Astrocyte (in vitro differentiated cells and primary cell): ENCODE results near the gene PTH1R. TPM values are rescaled to one million over a fixed set of nuclear protein-coding genes. Genes with fewer than 3 reads are reported as not detected.

Experiments
- DNase-seq: peaks from one replicate; pipeline ENCODE4 v3.0.0-alpha.2; 2010; ENCODE audit warnings: low read depth
- FAIRE-seq: peaks from 2 replicates; lab custom pipeline; 2011; peaks lifted over from hg19 to GRCh38; lab: Jason Lieb, UNC
- H2AFZ ChIP-seq: 2 replicates; pipeline ENCODE4 v1.6.0; 2012; ENCODE audit warnings: low read depth, low read length, inconsistent platforms
- H3K27ac ChIP-seq: 2 replicates; pipeline ENCODE4 v1.5.1; 2011; ENCODE audit warnings: low read depth, low read length, inconsistent platforms
- H3K27me3 ChIP-seq: 2 replicates; pipeline ENCODE4 v1.6.0; 2011; ENCODE audit warnings: low read length, inconsistent platforms; ENCODE audit not compliant: insufficient read depth
- H3K36me3 ChIP-seq: 2 replicates; pipeline ENCODE4 v1.5.1; 2011; ENCODE audit warnings: low read length, inconsistent platforms; ENCODE audit not compliant: insufficient read depth
- H3K4me1 ChIP-seq: 2 replicates; pipeline ENCODE4 v1.5.1; 2011; ENCODE audit warnings: low read length, inconsistent platforms; ENCODE audit not compliant: insufficient read depth
- H3K4me2 ChIP-seq: 2 replicates; pipeline ENCODE4 v1.6.0; 2012; ENCODE audit warnings: low read length, inconsistent platforms
- H3K4me3 ChIP-seq: 2 replicates; pipeline ENCODE4 v1.5.1; 2011; ENCODE audit warnings: low read depth, mild to moderate bottlenecking, low read length, inconsistent platforms; ENCODE audit not compliant: insufficient read depth
- H3K79me2 ChIP-seq: 2 replicates; pipeline ENCODE4 v1.6.0; 2012; ENCODE audit warnings: mild to moderate bottlenecking, low read length, inconsistent platforms; ENCODE audit not compliant: insufficient read depth
- H3K9ac ChIP-seq: 2 replicates; pipeline ENCODE4 v1.6.0; 2012; ENCODE audit warnings: mild to moderate bottlenecking, low read length, inconsistent platforms
- H3K9me3 ChIP-seq: 2 replicates; pipeline ENCODE4 v1.5.1; 2012; ENCODE audit warnings: low read depth, mild to moderate bottlenecking, low read length, inconsistent platforms; ENCODE audit not compliant: insufficient read depth
- H4K20me1 ChIP-seq: 2 replicates; pipeline ENCODE4 v1.6.0; 2012; ENCODE audit warnings: low read length, inconsistent platforms; ENCODE audit not compliant: insufficient read depth
- H3K27ac Mint-ChIP-seq: one replicate; pipeline ENCODE4 v1.8.0; 2021; ENCODE audit warnings: mild to moderate bottlenecking, mixed read lengths; ENCODE audit not compliant: unreplicated experiment
- H3K27me3 Mint-ChIP-seq: one replicate; pipeline ENCODE4 v1.8.0; 2021; ENCODE audit warnings: low read depth, mixed read lengths; ENCODE audit not compliant: unreplicated experiment
- H3K36me3 Mint-ChIP-seq: one replicate; pipeline ENCODE4 v1.8.0; 2021; ENCODE audit warnings: low read depth, mixed read lengths; ENCODE audit not compliant: unreplicated experiment
- H3K4me1 Mint-ChIP-seq: one replicate; pipeline ENCODE4 v1.8.0; 2021; ENCODE audit warnings: low read depth, mixed read lengths; ENCODE audit not compliant: unreplicated experiment
- H3K4me3 Mint-ChIP-seq: one replicate; pipeline ENCODE4 v1.8.0; 2021; ENCODE audit warnings: mild to moderate bottlenecking, moderate library complexity, mixed read lengths; ENCODE audit not compliant: unreplicated experiment
- H3K9me3 Mint-ChIP-seq: one replicate; pipeline ENCODE4 v1.8.0; 2021; ENCODE audit warnings: mild to moderate bottlenecking, mixed read lengths; ENCODE audit not compliant: unreplicated experiment
- EZH2 ChIP-seq: IDR thresholded peaks from 2 replicates; pipeline ENCODE4 v1.6.1; 2012; ENCODE audit warnings: mild to moderate bottlenecking, low read length, inconsistent platforms; ENCODE audit not compliant: insufficient read depth
- total RNA-seq: library from RNA; stranded (reverse); gene quantifications from 2 replicates; pipeline ENCODE4 v1.2.1, GENCODE V29; 2021
- TF ChIP-seq, protein P1 (sequence below): IDR thresholded peaks from 2 replicates; pipeline ENCODE4 v1.5.1; 2011; ENCODE audit warnings: low read depth, mild to moderate bottlenecking, inconsistent platforms, low read length, moderate library complexity; ENCODE audit not compliant: insufficient read depth

PTH1R gene
- total RNA-seq, 1 donor from 2014 or later, result 5.2 TPM

DNA sequence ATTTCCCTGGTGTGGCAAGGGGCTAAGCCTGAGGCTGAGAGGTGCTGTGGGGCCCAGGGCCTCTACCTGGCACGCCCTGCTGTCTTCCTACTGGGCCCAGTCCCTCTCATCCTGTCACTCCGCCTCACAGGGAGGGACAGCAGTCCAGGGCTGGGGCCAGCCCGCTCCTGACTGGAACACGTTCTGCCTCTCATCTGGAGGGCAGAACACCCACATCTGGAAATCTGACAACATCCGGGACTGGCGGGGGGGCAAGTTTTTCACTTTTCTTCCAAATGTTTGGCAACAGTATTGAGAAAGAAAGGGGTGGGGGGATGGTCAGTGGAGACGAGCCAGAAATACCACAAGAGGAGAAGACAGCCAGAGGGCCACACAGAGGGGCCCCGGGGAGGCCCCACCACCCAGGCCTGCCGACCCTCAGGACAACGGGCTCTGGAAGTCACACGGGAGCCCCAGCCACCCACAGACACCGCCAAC is 12.5 kb upstream of the PTH1R start:
- Histone ChIP-seq H3K36me3 (no peaks in the 10 kb centered on the region), H3K4me2 (no peak overlapping the region), H3K9me3 (no peaks in the 10 kb centered on the region), H3K4me1 (no peaks in the 10 kb centered on the region), H2AFZ (no peak overlapping the region), H3K4me3 (no peak overlapping the region), H3K27me3 (peaks cover 2% of the 10 kb centered on the region), H3K27ac (no peak overlapping the region), H3K9ac (no peak overlapping the region), H4K20me1 (no peaks in the 10 kb centered on the region), H3K79me2 (no peaks in the 10 kb centered on the region)
- Mint-ChIP-seq H3K4me3 (no peak overlapping the region), H3K9me3 (no peaks in the 10 kb centered on the region), H3K36me3 (no peaks in the 10 kb centered on the region), H3K27ac (no peak overlapping the region), H3K4me1 (no peaks in the 10 kb centered on the region), H3K27me3 (peaks cover 41% of the 10 kb centered on the region)
- FAIRE-seq (no peak), DNase-seq (no peak)
- TF ChIP-seq, protein P1, sequence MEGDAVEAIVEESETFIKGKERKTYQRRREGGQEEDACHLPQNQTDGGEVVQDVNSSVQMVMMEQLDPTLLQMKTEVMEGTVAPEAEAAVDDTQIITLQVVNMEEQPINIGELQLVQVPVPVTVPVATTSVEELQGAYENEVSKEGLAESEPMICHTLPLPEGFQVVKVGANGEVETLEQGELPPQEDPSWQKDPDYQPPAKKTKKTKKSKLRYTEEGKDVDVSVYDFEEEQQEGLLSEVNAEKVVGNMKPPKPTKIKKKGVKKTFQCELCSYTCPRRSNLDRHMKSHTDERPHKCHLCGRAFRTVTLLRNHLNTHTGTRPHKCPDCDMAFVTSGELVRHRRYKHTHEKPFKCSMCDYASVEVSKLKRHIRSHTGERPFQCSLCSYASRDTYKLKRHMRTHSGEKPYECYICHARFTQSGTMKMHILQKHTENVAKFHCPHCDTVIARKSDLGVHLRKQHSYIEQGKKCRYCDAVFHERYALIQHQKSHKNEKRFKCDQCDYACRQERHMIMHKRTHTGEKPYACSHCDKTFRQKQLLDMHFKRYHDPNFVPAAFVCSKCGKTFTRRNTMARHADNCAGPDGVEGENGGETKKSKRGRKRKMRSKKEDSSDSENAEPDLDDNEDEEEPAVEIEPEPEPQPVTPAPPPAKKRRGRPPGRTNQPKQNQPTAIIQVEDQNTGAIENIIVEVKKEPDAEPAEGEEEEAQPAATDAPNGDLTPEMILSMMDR, result no peak
- TF ChIP-seq EZH2, result no peak

DNA sequence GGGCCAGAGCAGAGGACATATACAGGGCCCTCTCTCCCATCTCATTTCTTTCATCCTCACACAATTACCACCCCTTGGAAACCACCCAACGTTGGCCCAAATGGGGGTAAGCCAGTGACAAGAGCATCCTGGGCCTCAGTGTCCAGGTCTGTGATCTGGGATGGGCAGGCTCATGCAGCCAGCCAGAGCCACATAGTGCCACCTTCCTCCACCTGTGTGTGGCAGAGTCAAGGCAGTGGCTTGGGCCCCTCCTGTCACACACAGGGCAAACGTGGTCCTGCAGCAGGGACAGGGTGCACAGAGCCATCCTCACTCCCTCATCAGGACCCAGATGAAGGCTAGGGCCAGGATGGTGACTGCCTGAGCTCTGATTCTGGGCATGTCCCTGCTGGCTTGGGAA is 12.0 kb upstream of the PTH1R start:
- Mint-ChIP-seq H3K4me1 (no peaks in the 10 kb centered on the region), H3K9me3 (no peaks in the 10 kb centered on the region), H3K27ac (no peak overlapping the region), H3K36me3 (no peaks in the 10 kb centered on the region), H3K27me3 (peaks cover 43% of the 10 kb centered on the region), H3K4me3 (no peak overlapping the region)
- H4K20me1 ChIP-seq, result no peaks in the 10 kb centered on the region
- no peaks in the 10 kb centered on the region for H3K36me3 ChIP-seq
- no peaks in the 10 kb centered on the region for H3K79me2 ChIP-seq
- no peak for FAIRE-seq
- no peak for TF ChIP-seq EZH2
- TF ChIP-seq, protein P1, result no peak
- H2AFZ ChIP-seq, result no peak overlapping the region
- peaks cover 4% of the 10 kb centered on the region for H3K27me3 ChIP-seq
- no peak overlapping the region for H3K9ac ChIP-seq
- no peak overlapping the region for H3K4me2 ChIP-seq
- no peak for DNase-seq
- no peaks in the 10 kb centered on the region for H3K9me3 ChIP-seq
- no peak overlapping the region for H3K27ac ChIP-seq
- H3K4me3 ChIP-seq, result no peak overlapping the region
- H3K4me1 ChIP-seq, result no peaks in the 10 kb centered on the region

DNA sequence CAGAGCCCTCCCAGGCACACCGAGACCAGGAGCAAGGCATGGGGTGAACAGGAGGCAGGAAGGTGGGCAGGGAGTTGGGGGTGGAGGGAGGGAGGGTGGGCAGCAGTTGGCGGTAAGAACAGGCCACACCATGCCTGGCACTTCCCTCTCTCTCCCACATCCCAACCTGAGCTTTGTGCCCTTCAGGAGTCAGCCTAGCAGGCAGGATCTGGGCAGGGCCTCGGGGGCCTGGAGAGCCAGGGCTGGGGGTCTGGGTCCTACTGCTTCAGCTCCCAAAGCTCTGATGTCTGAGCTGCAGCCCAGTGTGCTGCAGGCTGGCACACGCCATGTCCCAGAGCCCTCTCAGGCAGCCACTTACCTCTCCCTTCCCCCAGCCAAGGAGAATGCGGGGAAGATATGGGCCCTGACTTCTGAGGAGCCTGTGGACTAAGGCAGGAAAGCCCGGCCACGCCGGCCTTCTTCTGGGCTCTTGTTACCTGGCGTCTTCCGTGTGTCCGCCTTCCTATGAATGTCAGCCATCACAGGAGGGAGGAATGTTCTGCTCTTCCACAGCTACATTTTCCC is 11.4 kb upstream of the PTH1R start:
- Mint-ChIP-seq H3K9me3 (no peaks in the 10 kb centered on the region), H3K4me1 (no peaks in the 10 kb centered on the region), H3K27me3 (peaks cover 49% of the 10 kb centered on the region), H3K36me3 (no peaks in the 10 kb centered on the region), H3K4me3 (no peak overlapping the region), H3K27ac (no peak overlapping the region)
- peaks cover 9% of the 10 kb centered on the region for H3K27me3 ChIP-seq
- no peaks in the 10 kb centered on the region for H4K20me1 ChIP-seq
- no peak overlapping the region for H3K4me3 ChIP-seq
- H3K4me2 ChIP-seq, result no peak overlapping the region
- H3K9me3 ChIP-seq, result no peaks in the 10 kb centered on the region
- DNase-seq (no peak), FAIRE-seq (no peak)
- H3K79me2 ChIP-seq, result no peaks in the 10 kb centered on the region
- no peak overlapping the region for H3K27ac ChIP-seq
- H2AFZ ChIP-seq, result no peak overlapping the region
- no peak for TF ChIP-seq EZH2
- TF ChIP-seq, protein P1, result no peak
- H3K36me3 ChIP-seq, result no peaks in the 10 kb centered on the region
- no peaks in the 10 kb centered on the region for H3K4me1 ChIP-seq
- no peak overlapping the region for H3K9ac ChIP-seq
